Activated naive CD8-positive, alpha-beta T cell (primary cell): ENCODE data around the gene KNOP1.

Experiments
- H3K27ac Mint-ChIP-seq: one replicate; pipeline ENCODE4 v1.8.0; 2021; ENCODE audit warnings: mixed read lengths
- H3K27me3 Mint-ChIP-seq: one replicate; pipeline ENCODE4 v1.8.0; 2021; ENCODE audit warnings: mixed read lengths
- H3K36me3 Mint-ChIP-seq: one replicate; pipeline ENCODE4 v1.8.0; 2021; ENCODE audit warnings: mixed read lengths
- H3K4me1 Mint-ChIP-seq: one replicate; pipeline ENCODE4 v1.8.0; 2021; ENCODE audit warnings: low read depth, mixed read lengths
- H3K4me3 Mint-ChIP-seq: one replicate; pipeline ENCODE4 v1.8.0; 2021; ENCODE audit warnings: mild to moderate bottlenecking, mixed read lengths
- H3K9me3 Mint-ChIP-seq: one replicate; pipeline ENCODE4 v1.8.0; 2021; ENCODE audit warnings: low read depth, mixed read lengths

KNOP1 gene

GRCh38 chr16:19660432-19660831 lies 57.6 kb downstream of the KNOP1 start:
- Mint-ChIP-seq H3K4me1 (peaks cover 5% of the 10 kb centered on the region), H3K4me3 (no peak overlapping the region), H3K36me3 (peaks cover 35% of the 10 kb centered on the region), H3K27me3 (no peaks in the 10 kb centered on the region), H3K9me3 (peaks cover 3% of the 10 kb centered on the region), H3K27ac (no peak overlapping the region)

GRCh38 chr16:19659554-19659953 lies 58.5 kb downstream of the KNOP1 start:
- H3K27ac Mint-ChIP-seq: no peak overlapping the region
- no peak overlapping the region for H3K4me3 Mint-ChIP-seq
- H3K27me3 Mint-ChIP-seq: no peaks in the 10 kb centered on the region
- H3K36me3 Mint-ChIP-seq: peaks cover 30% of the 10 kb centered on the region
- peaks cover 5% of the 10 kb centered on the region for H3K4me1 Mint-ChIP-seq
- no peaks in the 10 kb centered on the region for H3K9me3 Mint-ChIP-seq

- Mint-ChIP-seq H3K36me3 (peaks cover 35% of the 10 kb centered on the region), H3K4me1 (peaks cover 5% of the 10 kb centered on the region), H3K27ac (no peak overlapping the region), H3K27me3 (no peaks in the 10 kb centered on the region), H3K9me3 (no peaks in the 10 kb centered on the region), H3K4me3 (no peak overlapping the region)
Observed at GRCh38 chr16:19657831-19658230, 60.2 kb downstream of the KNOP1 start.

GRCh38 chr16:19655242-19655777 lies 62.7 kb downstream of the KNOP1 start:
- Mint-ChIP-seq H3K4me1 (peaks cover 1% of the 10 kb centered on the region), H3K9me3 (no peaks in the 10 kb centered on the region), H3K4me3 (no peak overlapping the region), H3K36me3 (peaks cover 36% of the 10 kb centered on the region), H3K27me3 (no peaks in the 10 kb centered on the region), H3K27ac (no peak overlapping the region)

GRCh38 chr16:19654147-19654546 lies 63.9 kb downstream of the KNOP1 start:
- Mint-ChIP-seq H3K4me3 (no peak overlapping the region), H3K27ac (no peak overlapping the region), H3K4me1 (no peaks in the 10 kb centered on the region), H3K36me3 (peaks cover 32% of the 10 kb centered on the region), H3K27me3 (no peaks in the 10 kb centered on the region), H3K9me3 (no peaks in the 10 kb centered on the region)
